Bone marrow (tissue), 2 donors: ENCODE measurements around the gene EIF1AD.
"Not testable (repeated sequence)": the region's sequence is repeated elsewhere in the genome, so short reads cannot be mapped to it uniquely, and the experiment has no call there.

ENCODE experiments used
- DNase-seq, 2 donors: peaks; one replicate each; lab custom pipeline; 2025; lab: John Stamatoyannopoulos, UW

EIF1AD gene

DNA sequence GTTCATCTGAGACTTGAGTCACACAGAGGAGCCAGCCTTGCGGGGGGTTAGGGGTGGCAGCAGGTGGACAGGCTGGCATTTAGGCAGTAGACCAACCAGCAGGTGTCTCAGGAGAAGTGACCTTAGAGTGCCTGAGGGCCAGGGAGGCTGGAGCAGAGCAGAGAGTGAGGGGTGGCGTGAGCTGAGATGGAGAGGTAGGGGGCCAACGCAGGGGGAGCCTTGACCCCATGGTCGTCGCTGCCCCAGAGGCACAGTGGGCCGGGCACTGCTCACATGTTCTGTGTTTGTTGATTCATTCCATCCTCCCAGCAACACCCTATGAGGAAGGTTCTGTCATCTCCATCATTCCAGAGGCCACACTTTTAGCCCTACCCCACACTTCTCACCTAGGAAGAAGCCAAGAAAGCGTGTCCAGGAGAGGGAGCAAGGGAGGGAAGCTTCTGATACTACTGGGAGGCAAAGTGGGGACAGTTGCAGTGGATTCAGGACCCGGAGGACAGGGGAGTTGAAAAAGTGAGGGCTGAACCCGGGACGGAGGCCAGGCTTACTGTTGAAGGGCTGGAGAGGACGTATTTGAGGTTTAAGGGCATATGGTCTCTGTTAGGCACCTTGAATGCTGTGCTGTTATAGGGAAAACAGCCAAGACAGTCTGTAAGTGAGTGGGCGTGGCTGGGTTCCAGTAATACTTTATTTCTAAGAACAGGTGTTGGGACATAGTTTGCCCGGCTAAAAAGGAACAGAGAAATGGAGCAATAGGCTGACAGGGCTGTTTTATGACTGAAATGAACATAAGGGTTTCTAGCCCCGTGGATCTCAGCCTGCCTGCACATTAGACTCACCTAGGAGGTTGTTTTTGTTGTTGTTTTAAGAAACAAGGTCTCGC lies 33.1 kb downstream of the EIF1AD start:
- DNase-seq: no peak

DNA sequence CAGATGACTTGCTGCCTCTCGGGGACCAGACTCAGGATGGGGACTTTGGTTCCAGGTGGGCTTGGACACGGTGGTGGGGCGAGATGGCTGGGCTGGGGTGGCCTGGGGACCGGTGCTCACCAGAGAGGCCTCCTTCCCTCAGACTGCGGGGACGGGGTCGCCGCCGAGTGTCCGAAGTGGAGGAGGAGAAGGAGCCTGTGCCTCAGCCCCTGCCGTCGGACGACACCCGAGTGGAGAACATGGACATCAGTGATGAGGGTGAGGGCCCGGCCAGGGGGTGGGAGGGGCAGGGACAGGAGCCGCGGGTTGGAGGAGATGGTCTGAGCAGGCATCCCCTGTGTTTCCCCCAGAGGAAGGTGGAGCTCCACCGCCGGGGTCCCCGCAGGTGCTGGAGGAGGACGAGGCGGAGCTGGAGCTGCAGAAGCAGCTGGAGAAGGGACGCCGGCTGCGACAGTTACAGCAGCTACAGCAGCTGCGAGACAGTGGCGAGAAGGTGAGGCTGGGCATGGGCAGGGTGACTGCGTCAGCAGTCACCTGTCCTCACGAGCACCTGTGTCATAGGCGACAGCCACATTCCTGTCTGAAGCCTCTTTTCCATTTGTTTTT lies 34.5 kb downstream of the EIF1AD start:
- DNase-seq: no peak

DNA sequence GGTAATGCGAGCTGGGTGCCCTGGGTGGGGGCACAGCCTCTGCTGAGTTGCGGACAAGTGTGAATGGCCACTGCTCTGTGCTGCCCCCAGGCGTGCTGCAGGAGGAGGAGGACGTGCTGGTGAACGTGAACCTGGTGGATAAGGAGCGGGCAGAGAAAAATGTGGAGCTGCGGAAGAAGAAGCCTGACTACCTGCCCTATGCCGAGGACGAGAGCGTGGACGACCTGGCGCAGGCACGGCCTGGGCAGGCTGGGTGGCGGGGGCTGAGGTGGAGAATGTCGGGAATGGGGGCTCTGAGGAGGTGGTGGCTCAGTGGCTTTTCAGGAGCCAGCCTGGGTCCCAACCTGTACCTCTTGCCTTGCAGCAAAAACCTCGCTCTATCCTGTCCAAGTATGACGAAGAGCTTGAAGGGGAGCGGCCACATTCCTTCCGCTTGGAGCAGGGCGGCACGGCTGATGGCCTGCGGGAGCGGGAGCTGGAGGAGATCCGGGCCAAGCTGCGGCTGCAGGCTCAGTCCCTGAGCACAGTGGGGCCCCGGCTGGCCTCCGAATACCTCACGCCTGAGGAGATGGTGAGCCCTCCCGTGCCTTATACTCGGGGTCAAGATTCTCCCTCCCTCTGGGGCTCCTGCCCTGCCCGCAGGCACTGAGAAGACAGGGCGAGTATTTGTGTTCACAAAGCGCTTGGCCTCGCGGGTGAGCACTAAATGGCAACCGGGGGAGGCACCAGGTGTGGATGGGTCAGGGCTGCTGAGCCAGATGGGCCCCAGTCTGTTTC lies 35.8 kb downstream of the EIF1AD start:
- DNase-seq: no peak

DNA sequence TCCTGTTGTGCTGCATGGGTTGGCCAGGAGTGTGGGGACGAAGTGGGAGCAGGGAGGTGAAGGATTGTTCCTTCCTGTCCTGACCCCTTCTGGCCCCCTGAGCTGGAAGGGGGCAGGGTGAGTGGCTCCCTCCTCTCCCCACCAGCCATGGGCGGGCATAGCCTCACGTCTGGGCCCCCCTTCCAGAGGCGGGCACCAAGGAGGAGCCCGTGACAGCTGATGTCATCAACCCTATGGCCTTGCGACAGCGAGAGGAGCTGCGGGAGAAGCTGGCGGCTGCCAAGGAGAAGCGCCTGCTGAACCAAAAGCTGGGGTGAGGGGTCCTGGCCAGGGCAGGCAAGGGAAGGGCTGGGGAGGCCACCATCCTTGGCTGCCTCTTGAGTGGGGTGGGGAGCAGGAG lies 37.1 kb downstream of the EIF1AD start:
- no peak for DNase-seq

DNA sequence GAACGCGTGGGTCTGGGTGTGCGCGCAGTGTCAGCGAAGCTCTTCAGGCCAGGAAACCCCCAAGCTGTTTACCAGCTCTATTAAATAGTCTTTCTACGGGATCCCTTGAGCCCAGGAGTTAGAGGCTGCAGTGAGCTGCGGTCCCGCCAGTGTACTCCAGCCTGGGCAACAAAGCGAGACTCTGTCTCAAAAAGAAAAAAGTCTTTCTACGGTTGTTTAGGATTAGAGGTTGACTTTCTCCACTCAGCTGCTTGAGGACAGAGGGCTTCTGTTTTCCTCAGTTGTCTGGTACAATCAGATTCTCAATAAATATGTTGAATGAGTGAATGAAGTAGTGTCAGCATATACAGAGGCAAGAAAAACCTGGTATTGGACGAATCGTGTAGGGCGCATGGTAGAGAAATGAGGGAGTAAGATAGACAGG lies 39.8 kb downstream of the EIF1AD start:
- peak in 1 of 2 donors; percentile 37 for DNase-seq

- DNase-seq: peak; percentile 74 to 98
These were observed 40.5 kb downstream of the EIF1AD start, which contains the start of gene SART1 for GRCh38 chr11:65961267-65962140. Gene SART1 (plus strand): TSS chr11:65961734. CDS start chr11:65961781, 47 bp downstream.

DNA sequence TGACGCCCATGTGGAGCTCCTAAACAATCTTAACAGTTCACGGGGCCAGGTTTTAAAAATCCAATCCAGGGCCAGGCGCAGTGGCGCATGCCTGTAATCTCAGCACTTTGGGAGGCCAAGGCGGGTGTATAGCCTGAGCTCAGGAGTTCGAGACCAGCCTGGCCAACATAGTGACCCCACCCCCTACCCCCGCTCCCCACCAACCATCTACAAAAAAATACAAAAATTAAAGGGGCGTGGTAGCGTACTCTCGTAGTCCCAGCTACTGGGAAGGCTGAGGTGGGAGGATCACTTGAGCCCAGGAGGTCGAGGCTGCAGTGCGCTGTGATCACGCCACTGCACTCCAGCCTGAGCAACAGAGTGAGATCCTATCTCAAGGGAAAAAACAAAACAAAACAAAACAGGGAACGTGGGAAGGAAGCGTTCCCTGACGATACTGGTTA lies 41.1 kb downstream of the EIF1AD start:
- no peak for DNase-seq

DNA sequence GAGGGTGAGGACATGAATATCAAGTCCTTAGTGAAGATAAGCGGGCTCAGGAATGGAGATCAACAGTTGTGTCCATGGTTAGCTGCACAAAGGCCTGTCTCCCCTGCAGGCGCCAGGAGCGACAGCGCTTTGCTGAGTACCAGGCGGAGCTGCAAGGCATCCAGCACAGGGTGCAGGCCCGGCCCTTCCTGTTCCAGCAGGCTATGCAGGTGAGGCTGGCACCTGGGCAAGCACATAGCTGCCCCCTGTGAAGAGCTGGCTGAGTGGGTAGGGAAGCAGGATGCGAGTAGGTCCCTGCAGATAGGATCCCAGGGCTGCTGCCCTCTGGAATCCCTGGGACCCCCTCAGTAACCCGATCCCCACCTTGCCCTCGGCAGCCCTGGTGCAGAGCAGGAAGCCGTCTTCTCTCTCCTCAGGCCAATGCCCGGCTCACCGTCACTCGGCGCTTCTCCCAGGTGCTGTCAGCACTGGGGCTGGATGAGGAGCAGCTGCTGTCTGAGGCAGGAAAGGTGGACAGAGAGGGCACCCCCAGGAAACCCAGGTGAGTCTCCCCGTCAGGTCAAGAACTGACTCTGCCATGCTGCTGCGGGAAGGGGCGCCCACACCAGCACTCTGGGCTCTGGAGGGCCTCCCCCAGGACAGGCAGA lies 43.1 kb downstream of the EIF1AD start:
- DNase-seq: no peak

GRCh38 chr11:65958291-65958690 lies 43.7 kb downstream of the EIF1AD start:
- no peak for DNase-seq

DNA sequence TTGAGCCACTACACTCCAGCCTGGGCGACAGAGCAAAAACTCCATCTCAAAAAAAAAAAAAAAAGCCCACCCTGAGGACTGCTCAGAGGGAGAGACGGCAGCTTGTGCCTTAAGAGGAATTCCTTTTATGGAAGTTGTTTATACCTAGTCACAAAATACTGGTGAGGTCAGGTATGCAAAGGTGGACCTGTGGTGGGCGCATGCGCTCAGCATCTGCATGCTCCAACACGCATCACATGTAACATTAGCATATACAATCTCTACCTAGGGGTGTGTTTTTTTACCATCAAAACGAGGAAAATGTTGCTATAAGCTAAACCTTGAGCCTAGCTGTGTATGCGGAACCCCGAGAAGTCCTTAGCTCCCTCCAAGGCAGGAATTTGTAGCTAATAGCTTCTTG lies 47.2 kb downstream of the EIF1AD start:
- no peak for DNase-seq

DNA sequence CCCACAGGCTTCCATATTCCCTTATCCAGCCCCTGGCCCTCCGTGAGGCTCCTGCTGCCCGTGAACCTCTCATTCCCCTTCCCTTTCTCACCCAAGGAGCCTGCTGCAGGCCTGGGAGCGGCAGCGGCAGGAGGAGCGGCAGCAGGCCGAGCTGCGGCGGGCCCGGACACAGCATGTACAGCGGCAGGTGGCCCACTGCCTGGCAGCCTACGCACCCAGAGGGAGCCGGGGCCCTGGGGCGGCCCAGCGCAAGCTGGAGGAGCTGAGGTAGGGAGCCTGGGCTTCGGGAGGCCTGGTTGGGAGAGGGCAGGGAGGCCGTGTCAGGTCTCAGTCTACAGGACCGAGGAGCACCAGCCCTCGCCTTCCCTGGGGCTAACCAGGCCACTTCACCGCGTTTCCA lies 48.5 kb downstream of the EIF1AD start:
- DNase-seq: no peak

GRCh38 chr11:65952052-65952521 lies 49.9 kb downstream of the EIF1AD start:
- no peak for DNase-seq

DNA sequence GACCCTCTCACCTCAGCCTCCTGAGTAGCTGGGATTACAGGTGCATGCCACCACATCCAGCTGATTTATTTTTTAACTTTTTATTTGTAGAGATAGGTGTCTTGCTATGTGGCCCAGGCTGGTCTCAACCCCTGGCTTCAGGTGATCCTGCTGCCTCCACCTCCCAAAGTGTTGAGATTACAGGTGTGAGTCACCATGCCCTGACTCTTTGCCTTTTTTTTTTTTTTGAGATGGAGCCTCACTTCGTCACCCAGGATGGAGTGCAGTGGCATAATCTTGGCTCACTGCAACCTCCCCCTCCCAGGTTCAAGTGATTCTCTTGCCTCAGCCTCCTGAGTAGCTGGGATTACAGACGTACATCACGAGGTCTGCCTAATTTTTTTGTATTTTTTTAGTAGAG lies 50.3 kb downstream of the EIF1AD start:
- not testable (repeated sequence) for DNase-seq

DNA sequence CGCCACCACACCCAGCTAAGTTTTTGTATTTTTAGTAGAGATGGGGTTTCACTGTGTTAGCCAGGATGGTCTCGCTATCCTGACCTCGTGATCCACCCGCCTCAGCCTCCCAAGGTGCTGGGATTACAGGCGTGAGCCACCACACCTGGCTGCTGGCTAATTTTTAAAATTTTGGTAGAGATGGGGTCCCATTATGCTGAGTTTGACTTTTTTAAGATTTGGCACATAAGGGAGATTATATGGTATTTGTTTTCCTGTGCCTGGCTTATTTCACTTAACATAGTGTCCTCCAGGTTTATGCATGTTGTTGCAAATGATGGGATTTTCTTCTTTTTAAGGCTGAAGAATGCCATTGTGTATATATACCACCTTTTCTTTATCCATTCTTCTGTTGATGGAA lies 51.2 kb downstream of the EIF1AD start:
- DNase-seq: not testable (repeated sequence)

DNA sequence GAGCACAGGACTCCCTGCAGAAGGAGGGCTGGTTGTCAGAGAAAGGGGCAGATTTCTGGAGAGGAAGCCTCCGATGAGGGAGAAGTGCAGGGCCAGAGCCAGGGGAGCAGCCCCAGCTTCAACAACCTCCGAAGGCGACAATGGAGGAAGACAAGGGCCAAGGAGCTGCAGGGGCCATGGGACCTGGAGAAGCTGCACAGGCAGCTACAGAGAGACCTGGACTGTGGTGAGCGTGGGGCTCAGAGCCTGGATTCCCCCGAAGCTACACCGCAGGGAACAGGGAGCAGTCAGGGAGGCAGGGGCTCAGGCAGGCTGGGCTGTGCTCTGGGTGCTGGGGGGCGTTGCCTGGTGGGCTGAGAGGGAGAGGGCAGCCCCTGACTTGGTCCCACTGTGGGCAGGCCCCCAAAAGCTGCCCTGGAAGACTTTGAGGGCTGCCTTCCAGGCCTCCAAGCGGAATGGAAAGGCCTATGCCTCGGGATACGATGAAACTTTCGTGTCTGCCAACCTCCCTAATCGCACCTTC lies 54.3 kb downstream of the EIF1AD start:
- no peak for DNase-seq

- no peak for DNase-seq
These were observed 54.8 kb downstream of the EIF1AD start for GRCh38 chr11:65947133-65947532.

GRCh38 chr11:65946655-65947054 lies 55.3 kb downstream of the EIF1AD start:
- no peak for DNase-seq
